Progenitor cell of endocrine pancreas (in vitro differentiated cells): Measurements from ENCODE around the gene KRT14. TPM values are rescaled to one million over a fixed set of nuclear protein-coding genes. Genes with fewer than 3 reads are reported as not detected.

Source experiments
- DNase-seq: peaks from one replicate; pipeline ENCODE4 v3.0.0; 2021; ENCODE audit warnings: low spot score; ENCODE audit not compliant: unreplicated experiment
- H3K27ac Mint-ChIP-seq: 2 replicates; pipeline ENCODE4 v1.8.0; 2021; ENCODE audit warnings: mild to moderate bottlenecking, moderate library complexity, mixed read lengths
- H3K27me3 Mint-ChIP-seq: 2 replicates; pipeline ENCODE4 v1.8.0; 2021; ENCODE audit warnings: mixed read lengths
- H3K36me3 Mint-ChIP-seq: 2 replicates; pipeline ENCODE4 v1.8.0; 2022; ENCODE audit warnings: mixed read lengths; ENCODE audit not compliant: insufficient read depth
- H3K4me1 Mint-ChIP-seq: 2 replicates; pipeline ENCODE4 v1.8.0; 2021; ENCODE audit warnings: low read depth, mixed read lengths
- H3K4me3 Mint-ChIP-seq: 2 replicates; pipeline ENCODE4 v1.8.0; 2021; ENCODE audit warnings: low read depth, mild to moderate bottlenecking, moderate library complexity, mixed read lengths
- H3K9me3 Mint-ChIP-seq: 2 replicates; pipeline ENCODE4 v1.8.0; 2021; ENCODE audit warnings: low read depth, mixed read lengths
- total RNA-seq: library from RNA; stranded (reverse); gene quantifications from 2 replicates; pipeline ENCODE4 v1.2.1, GENCODE V29; 2021
- TF ChIP-seq, protein P1 (sequence below): fragments of 200-600 bp; sonication (generic); IDR thresholded peaks from one replicate; pipeline ENCODE4 v1.5.0; 2021; ENCODE audit warnings: antibody characterized with exemption, mild to moderate bottlenecking; ENCODE audit not compliant: unreplicated experiment

KRT14 gene
- total RNA-seq, 1 donor from 2014 or later, result not detected

DNA sequence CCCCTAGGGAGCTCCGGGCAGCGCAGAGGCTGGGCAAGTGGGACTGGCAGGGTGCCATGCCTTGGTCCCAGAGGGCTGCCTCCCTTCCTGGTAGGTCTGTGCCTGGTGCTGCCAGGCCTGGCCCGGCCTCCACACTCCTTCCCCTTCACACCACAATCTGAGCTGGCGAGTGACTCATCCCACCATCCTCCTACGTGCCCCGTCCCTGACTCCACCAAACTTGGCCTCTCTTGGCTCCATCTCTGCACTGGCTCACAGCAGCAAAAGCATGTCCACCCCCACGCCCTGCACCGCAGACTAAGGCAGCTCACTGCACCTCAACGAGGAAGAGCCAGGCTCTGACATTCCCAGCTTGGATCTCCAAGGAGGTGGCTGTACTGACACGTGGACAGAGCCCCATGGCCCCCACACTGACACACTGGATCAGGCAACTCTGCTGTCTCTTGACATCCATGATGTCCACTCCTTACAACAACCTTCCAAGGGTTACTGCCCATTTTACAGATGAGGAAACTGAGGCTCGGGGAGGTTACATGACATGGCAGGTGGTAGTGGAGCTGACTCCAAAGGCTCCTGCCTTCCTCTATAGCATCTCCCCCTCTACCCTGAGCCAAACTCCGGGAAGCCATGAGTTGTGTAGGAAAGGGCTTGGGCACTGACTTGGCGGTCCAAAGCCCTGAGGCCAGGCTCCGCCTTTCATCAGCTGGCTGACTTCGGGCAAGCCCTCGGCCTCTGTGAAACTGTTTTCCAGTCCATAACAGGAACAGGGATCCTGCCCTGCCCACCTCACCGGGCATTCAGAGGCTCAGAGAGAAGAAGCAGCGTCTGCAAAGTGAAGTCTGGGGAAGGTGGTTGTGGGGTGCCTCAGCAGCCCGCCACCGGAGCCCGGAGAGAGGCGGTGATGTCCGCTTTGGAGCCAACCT, 38.5 kb downstream of the KRT14 start:
- Mint-ChIP-seq H3K4me3 (no peak overlapping the region), H3K27ac (peak overlapping the region; percentile 94), H3K9me3 (no peaks in the 10 kb centered on the region), H3K27me3 (peaks cover 6% of the 10 kb centered on the region), H3K4me1 (peaks cover 35% of the 10 kb centered on the region), H3K36me3 (no peaks in the 10 kb centered on the region)
- no peak for DNase-seq
- TF ChIP-seq, protein P1, sequence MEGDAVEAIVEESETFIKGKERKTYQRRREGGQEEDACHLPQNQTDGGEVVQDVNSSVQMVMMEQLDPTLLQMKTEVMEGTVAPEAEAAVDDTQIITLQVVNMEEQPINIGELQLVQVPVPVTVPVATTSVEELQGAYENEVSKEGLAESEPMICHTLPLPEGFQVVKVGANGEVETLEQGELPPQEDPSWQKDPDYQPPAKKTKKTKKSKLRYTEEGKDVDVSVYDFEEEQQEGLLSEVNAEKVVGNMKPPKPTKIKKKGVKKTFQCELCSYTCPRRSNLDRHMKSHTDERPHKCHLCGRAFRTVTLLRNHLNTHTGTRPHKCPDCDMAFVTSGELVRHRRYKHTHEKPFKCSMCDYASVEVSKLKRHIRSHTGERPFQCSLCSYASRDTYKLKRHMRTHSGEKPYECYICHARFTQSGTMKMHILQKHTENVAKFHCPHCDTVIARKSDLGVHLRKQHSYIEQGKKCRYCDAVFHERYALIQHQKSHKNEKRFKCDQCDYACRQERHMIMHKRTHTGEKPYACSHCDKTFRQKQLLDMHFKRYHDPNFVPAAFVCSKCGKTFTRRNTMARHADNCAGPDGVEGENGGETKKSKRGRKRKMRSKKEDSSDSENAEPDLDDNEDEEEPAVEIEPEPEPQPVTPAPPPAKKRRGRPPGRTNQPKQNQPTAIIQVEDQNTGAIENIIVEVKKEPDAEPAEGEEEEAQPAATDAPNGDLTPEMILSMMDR, result no peak

DNA sequence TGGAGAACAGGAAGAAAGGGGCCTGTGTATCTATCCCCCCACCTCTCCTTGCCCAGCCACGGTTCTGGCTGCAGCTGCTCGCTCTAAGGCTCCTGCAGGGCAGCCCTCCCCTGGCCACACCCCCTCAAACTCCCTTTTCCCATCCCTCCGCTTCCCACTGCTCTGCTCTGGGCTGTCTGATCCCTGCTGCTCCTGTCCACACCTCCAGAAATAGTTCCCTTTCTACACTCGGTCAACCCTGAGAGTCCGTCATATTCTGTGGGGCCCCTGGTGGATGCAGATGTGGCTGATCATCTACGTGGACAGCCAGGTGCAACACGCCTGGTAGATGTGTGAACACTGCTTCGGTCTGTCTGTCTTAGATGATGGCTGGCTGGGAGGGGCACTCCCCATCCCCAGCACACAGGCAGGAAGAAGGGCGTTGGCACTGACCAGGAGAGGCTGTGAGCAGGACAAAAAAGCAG, 39.3 kb downstream of the KRT14 start:
- H3K27me3 Mint-ChIP-seq, result no peaks in the 10 kb centered on the region
- peaks cover 35% of the 10 kb centered on the region for H3K4me1 Mint-ChIP-seq
- no peak overlapping the region for H3K27ac Mint-ChIP-seq
- H3K4me3 Mint-ChIP-seq, result no peak overlapping the region
- H3K9me3 Mint-ChIP-seq, result no peaks in the 10 kb centered on the region
- TF ChIP-seq, protein P1, result no peak
- no peaks in the 10 kb centered on the region for H3K36me3 Mint-ChIP-seq
- DNase-seq, result no peak

DNA sequence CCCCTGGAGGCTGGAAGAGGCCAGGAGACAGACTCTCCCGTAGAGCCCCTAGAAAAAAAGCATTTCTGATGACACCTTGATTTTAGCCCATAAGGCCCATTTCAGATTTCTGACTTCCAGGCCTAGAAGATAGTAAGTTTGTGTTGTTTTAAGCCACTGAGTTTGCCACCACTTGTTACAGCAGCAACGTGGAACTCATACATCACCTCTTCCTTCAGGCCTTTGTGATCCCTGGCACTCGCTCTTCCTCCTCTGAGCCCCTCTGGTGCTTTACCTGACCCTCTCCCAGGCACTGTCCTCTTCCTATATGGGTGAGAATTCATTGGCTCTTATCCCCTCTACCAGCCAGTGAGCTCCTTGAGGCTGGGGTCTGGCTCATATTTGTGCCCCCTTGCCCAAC, 39.9 kb downstream of the KRT14 start:
- Mint-ChIP-seq H3K4me3 (no peak overlapping the region), H3K36me3 (no peaks in the 10 kb centered on the region), H3K27ac (no peak overlapping the region), H3K27me3 (no peaks in the 10 kb centered on the region), H3K4me1 (peaks cover 35% of the 10 kb centered on the region), H3K9me3 (no peaks in the 10 kb centered on the region)
- no peak for DNase-seq
- TF ChIP-seq, protein P1, result no peak

DNA sequence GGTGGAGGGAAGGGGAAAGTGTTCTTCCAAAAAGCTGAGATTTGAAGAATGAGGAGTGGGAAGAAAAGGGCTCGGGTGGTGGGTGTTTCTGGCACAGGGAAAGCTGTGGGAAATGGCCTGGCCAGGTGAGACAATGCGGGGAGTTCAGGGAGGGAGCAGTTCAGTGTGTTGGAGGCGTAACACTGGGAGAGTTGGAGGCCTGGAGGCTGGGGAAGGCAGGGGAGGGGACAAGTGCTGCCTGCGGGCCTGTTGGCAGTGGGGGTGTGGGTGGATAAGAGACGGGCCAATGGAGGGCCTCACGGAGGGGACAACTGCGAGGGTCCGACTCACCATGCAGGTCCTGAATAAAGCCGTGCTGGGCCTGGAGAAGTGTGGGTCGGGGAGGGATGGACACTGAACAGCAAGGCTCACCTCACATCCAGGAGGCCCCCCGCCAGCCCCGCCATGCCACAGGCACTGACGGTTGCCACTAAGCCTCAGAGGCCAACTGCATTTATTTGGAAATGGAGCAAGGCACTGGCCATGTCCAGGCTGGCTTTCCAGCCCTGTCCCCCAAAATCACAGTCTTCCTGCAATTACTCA, 40.8 kb downstream of the KRT14 start:
- H3K36me3 Mint-ChIP-seq, result no peaks in the 10 kb centered on the region
- DNase-seq, result no peak
- H3K27me3 Mint-ChIP-seq, result no peaks in the 10 kb centered on the region
- H3K27ac Mint-ChIP-seq, result peak overlapping the region; percentile 79
- no peak overlapping the region for H3K4me3 Mint-ChIP-seq
- TF ChIP-seq, protein P1, result no peak
- peaks cover 42% of the 10 kb centered on the region for H3K4me1 Mint-ChIP-seq
- H3K9me3 Mint-ChIP-seq, result no peaks in the 10 kb centered on the region

DNA sequence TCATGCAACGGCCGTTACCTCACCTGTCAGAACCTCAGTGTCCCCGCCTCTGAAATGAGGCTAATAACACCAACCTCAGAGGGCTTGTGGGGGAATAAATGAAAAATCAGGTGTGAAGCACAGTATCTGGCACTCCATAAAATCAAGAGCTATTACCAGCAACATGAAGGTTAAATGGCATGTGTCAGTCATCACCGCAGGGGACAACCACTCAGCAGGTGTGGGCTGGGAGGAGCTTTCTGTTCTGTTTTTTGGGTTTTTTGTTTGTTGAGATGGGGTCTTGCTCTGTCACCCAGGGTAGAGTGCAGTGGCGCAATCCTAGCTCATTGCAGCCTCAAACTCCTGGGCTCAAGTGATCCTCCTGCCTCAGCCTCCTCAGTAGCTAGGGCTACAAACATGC, 41.8 kb downstream of the KRT14 start:
- no peaks in the 10 kb centered on the region for H3K36me3 Mint-ChIP-seq
- no peak overlapping the region for H3K4me3 Mint-ChIP-seq
- no peaks in the 10 kb centered on the region for H3K9me3 Mint-ChIP-seq
- TF ChIP-seq, protein P1, result no peak
- H3K27ac Mint-ChIP-seq, result peak overlapping the region; percentile 96
- no peak for DNase-seq
- no peaks in the 10 kb centered on the region for H3K27me3 Mint-ChIP-seq
- H3K4me1 Mint-ChIP-seq, result peaks cover 49% of the 10 kb centered on the region
